Esophagus muscularis mucosa (tissue), 4 donors: ENCODE data around the gene C9orf43. TPM values are rescaled to one million over a fixed set of nuclear protein-coding genes. Genes with fewer than 3 reads are reported as not detected.

ENCODE experiments used
- DNase-seq: peaks from one replicate; pipeline ENCODE4 v3.0.0-alpha.2; 2017; ENCODE audit errors: extremely low spot score
- H3K27ac ChIP-seq, 4 donors: fragments of 200-600 bp; sonication (generic); replicated peaks in 1 of 4; 1 replicate in 3 of 4; 2 replicates in 1 of 4; pipeline ENCODE4 v1.5.1; 2016 to 2019; ENCODE audit warnings: mild to moderate bottlenecking in 1 of 4
- H3K27me3 ChIP-seq, 4 donors: fragments of 200-600 bp; sonication (generic); one replicate each; pipeline versions ENCODE4 v1.5.1 to v1.6.0; 2016 to 2019
- H3K36me3 ChIP-seq, 4 donors: fragments of 200-600 bp; sonication (generic); one replicate each; pipeline ENCODE4 v1.5.1; 2016 to 2019
- H3K4me1 ChIP-seq, 4 donors: fragments of 200-600 bp; sonication (generic); one replicate each; pipeline ENCODE4 v1.5.1; 2016 to 2019
- H3K4me3 ChIP-seq, 4 donors: fragments of 200-600 bp; sonication (generic); 1 replicate in 2 of 4; 2 replicates in 2 of 4; pipeline ENCODE4 v1.5.1; 2016 to 2019; ENCODE audit warnings: mild to moderate bottlenecking in 4 of 4, moderate library complexity in 1 of 4
- H3K9me3 ChIP-seq, 4 donors: fragments of 200-600 bp; sonication (generic); 1 replicate in 3 of 4; 2 replicates in 1 of 4; pipeline ENCODE4 v1.5.1; 2016 to 2019
- CTCF ChIP-seq, 3 experiments: fragments of 200-600 bp in 2 of 3; fragments of 450-650 bp in 1 of 3; sonication (generic) in 2 of 3; IDR thresholded peaks; one replicate each; pipeline ENCODE4 v1.5.1; 2017 to 2019; ENCODE audit warnings: antibody characterized with exemption in 3 of 3, mild to moderate bottlenecking in 2 of 3, moderate library complexity in 1 of 3
- EP300 ChIP-seq: sonication (generic); formaldehyde crosslinking; IDR thresholded peaks from one replicate; pipeline ENCODE4 v1.6.1; 2017; ENCODE audit warnings: antibody characterized with exemption
- POLR2A ChIP-seq: fragments of 450-650 bp; IDR thresholded peaks from one replicate; pipeline ENCODE4 v1.6.1; 2017; ENCODE audit warnings: antibody characterized with exemption, moderate library complexity, mild to moderate bottlenecking, low read depth
- POLR2AphosphoS5 ChIP-seq, 2 donors: sonication (generic); formaldehyde crosslinking; IDR thresholded peaks; one replicate each; pipeline ENCODE4 v1.6.1; 2017; ENCODE audit warnings: antibody characterized with exemption in 2 of 2
- WGBS: methylation state at CpG from one replicate; pipeline ENCODE4 v1.1.5; 2018; 5-methylcytosine and 5-hydroxymethylcytosine counted together
- intact Hi-C: fragments of 100-400 bp; cut with DNase I; formaldehyde crosslinking; loops from one replicate; pipeline ENCODE4 v1.15.1; 2023
- total RNA-seq, 4 donors: library from RNA; depleted of rRNA; stranded (reverse); fragments of >200 nt; gene quantifications; one replicate each; pipeline versions ENCODE4 v1.1.0 to v1.2.1, GENCODE V29; 2016

Gene C9orf43
- total RNA-seq, 4 donors from 2014 or later: 0.17 to 1.8 TPM; not detected in 2

GRCh38 chr9:113456235-113456634, 45.7 kb downstream of the C9orf43 start:
- peak; percentile 55 for DNase-seq
- no peak overlapping the region for H3K4me3 ChIP-seq
- H3K9me3 ChIP-seq: no peaks in the 10 kb centered on the region
- H3K27me3 ChIP-seq: no peaks in the 10 kb centered on the region
- peaks cover 30 to 34% (median 34%) of the 10 kb centered on the region in 4 donors for H3K4me1 ChIP-seq
- intact Hi-C loops: loop anchor here (10.0 kb wide), 1 partner anchor 51 kb away; the partner anchor contains the start of gene ALAD
- no peaks in the 10 kb centered on the region for H3K36me3 ChIP-seq
- TF ChIP-seq CTCF (IDR thresholded peaks at IDR 0.05): no peak
- TF ChIP-seq POLR2A: no peak
- no peak for TF ChIP-seq POLR2AphosphoS5 (IDR thresholded peaks at IDR 0.05)
- TF ChIP-seq EP300: no peak
- peak overlapping the region; percentile 80 to 88 (median 86) for H3K27ac ChIP-seq
- 86% methylated on average over 2 of the region's 2 CpGs for WGBS

- Histone ChIP-seq H3K9me3 (no peaks in the 10 kb centered on the region), H3K27ac (no peak overlapping the region), H3K4me1 (peaks cover 9 to 48% (median 41%) of the 10 kb centered on the region in 4 donors), H3K27me3 (peaks cover 0 to 3% (median 0%) of the 10 kb centered on the region in 4 donors), H3K36me3 (no peaks in the 10 kb centered on the region), H3K4me3 (no peak overlapping the region)
- intact Hi-C loops: no loop called here
- TF ChIP-seq CTCF (IDR thresholded peaks at IDR 0.05) (no peak), EP300 (no peak), POLR2A (no peak), POLR2AphosphoS5 (IDR thresholded peaks at IDR 0.05) (no peak)
- peak; percentile 70 for DNase-seq
- 92% methylated on average over 3 of the region's 3 CpGs for WGBS
Measured at GRCh38 chr9:113461285-113461684, 50.7 kb downstream of the C9orf43 start.

- no peak overlapping the region for H3K27ac ChIP-seq
- DNase-seq: peak; percentile 77
- WGBS: 100% methylated on average over 1 of the region's 4 CpGs
- no peaks in the 10 kb centered on the region for H3K9me3 ChIP-seq
- H3K36me3 ChIP-seq: no peaks in the 10 kb centered on the region
- H3K4me1 ChIP-seq: peaks cover 5 to 42% (median 35%) of the 10 kb centered on the region in 4 donors
- no peak overlapping the region for H3K4me3 ChIP-seq
- TF ChIP-seq POLR2AphosphoS5 (IDR thresholded peaks at IDR 0.05) (no peak), CTCF (IDR thresholded peaks at IDR 0.05) (no peak), EP300 (no peak), POLR2A (no peak)
- peaks cover 0 to 3% (median 0%) of the 10 kb centered on the region in 4 donors for H3K27me3 ChIP-seq
- intact Hi-C loops: no loop called here
Measured at GRCh38 chr9:113461943-113462342, 51.4 kb downstream of the C9orf43 start.

- 85% methylated on average over 8 of the region's 11 CpGs for WGBS
- intact Hi-C loops: no loop called here
- Histone ChIP-seq H3K27ac (peak overlapping the region; percentile 81 to 85 (median 84)), H3K9me3 (no peaks in the 10 kb centered on the region), H3K4me3 (peak overlapping the region in 3 of 4 donors; percentile 58 to 70 (median 67)), H3K4me1 (peaks cover 5 to 37% (median 33%) of the 10 kb centered on the region in 4 donors), H3K36me3 (no peaks in the 10 kb centered on the region), H3K27me3 (peaks cover 0 to 3% (median 0%) of the 10 kb centered on the region in 4 donors)
- no peak for DNase-seq
- no peak for TF ChIP-seq EP300
- TF ChIP-seq POLR2A: no peak
- no peak for TF ChIP-seq CTCF (IDR thresholded peaks at IDR 0.05)
- TF ChIP-seq POLR2AphosphoS5 (IDR thresholded peaks at IDR 0.05): no peak
Measured at GRCh38 chr9:113462781-113463286, 52.3 kb downstream of the C9orf43 start.
